ENCODE results near the gene RNPC3. TPM values are rescaled to one million over a fixed set of nuclear protein-coding genes. Genes with fewer than 3 reads are reported as not detected.

Gene RNPC3
- polyA plus RNA-seq, 2 of the 4 experiments (the other 2 are of a cell fraction), result 9.9 to 20.1 TPM

- 85% methylated on average over 6 of the region's 8 CpGs for WGBS (ENCODE audit: missing lambda C conversion rate)
- POLR2A ChIA-PET, result no interaction called here
- Histone ChIP-seq H3K9me3 (no peaks in the 10 kb centered on the region), H3K27ac (no peak overlapping the region), H3K4me1 (peaks cover 11% of the 10 kb centered on the region; the same call in 2 of the 3 replicates), H3K4me2 (no peak overlapping the region), H3K4me3 (no peak overlapping the region)
- FAIRE-seq (no peak), ATAC-seq (no peak), DNase-seq (ENCODE audit: low read depth in 1 of 2, low spot score in 1 of 2) (no peak)
- TF ChIP-seq MYC (IDR thresholded peaks at IDR 0.05; ENCODE audit: borderline replicate concordance, low read length) (no peak), PHF8 (IDR thresholded peaks at IDR 0.05; ENCODE audit: borderline replicate concordance, low read depth) (no peak), MAZ (IDR thresholded peaks at IDR 0.05; ENCODE audit: borderline replicate concordance, low read depth, low read length) (no peak)
- TF ChIP-seq, protein P1, sequence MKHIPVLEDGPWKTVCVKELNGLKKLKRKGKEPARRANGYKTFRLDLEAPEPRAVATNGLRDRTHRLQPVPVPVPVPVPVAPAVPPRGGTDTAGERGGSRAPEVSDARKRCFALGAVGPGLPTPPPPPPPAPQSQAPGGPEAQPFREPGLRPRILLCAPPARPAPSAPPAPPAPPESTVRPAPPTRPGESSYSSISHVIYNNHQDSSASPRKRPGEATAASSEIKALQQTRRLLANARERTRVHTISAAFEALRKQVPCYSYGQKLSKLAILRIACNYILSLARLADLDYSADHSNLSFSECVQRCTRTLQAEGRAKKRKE (CRISPR knock-in tag; IDR thresholded peaks at IDR 0.05; ENCODE audit: low read depth), result no peak
- CTCF ChIA-PET, result no interaction called here
Measured at GRCh38 chr1:103529746-103530145, 4.2 kb downstream of the RNPC3 start.

DNA sequence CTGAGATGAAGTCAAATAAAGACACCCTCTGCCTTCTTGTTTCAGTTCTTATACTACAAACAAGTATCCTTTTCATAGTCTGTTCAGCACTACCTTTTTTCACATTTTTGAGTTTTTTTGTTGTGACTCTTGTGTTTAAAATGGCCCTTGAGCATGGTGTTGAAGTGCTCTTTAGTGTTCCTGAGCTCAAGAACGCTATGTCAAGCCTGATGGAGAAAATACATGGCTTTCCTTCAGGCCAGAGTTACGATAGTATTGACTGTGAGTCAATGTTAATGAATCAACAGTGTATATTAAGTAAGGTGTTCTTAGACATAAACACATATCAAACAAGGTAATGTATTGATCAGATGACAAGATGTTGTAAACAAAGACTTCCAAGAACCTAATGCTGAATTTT lies 12.7 kb downstream of the RNPC3 start:
- H3K9me3 ChIP-seq, result no peaks in the 10 kb centered on the region
- DNase-seq (ENCODE audit: low read depth in 1 of 2, low spot score in 1 of 2), result no peak
- CTCF ChIA-PET, result no interaction called here
- ATAC-seq, result no peak
- TF ChIP-seq, protein P2, sequence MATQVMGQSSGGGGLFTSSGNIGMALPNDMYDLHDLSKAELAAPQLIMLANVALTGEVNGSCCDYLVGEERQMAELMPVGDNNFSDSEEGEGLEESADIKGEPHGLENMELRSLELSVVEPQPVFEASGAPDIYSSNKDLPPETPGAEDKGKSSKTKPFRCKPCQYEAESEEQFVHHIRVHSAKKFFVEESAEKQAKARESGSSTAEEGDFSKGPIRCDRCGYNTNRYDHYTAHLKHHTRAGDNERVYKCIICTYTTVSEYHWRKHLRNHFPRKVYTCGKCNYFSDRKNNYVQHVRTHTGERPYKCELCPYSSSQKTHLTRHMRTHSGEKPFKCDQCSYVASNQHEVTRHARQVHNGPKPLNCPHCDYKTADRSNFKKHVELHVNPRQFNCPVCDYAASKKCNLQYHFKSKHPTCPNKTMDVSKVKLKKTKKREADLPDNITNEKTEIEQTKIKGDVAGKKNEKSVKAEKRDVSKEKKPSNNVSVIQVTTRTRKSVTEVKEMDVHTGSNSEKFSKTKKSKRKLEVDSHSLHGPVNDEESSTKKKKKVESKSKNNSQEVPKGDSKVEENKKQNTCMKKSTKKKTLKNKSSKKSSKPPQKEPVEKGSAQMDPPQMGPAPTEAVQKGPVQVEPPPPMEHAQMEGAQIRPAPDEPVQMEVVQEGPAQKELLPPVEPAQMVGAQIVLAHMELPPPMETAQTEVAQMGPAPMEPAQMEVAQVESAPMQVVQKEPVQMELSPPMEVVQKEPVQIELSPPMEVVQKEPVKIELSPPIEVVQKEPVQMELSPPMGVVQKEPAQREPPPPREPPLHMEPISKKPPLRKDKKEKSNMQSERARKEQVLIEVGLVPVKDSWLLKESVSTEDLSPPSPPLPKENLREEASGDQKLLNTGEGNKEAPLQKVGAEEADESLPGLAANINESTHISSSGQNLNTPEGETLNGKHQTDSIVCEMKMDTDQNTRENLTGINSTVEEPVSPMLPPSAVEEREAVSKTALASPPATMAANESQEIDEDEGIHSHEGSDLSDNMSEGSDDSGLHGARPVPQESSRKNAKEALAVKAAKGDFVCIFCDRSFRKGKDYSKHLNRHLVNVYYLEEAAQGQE (IDR thresholded peaks at IDR 0.05), result no peak
- no peak for TF ChIP-seq RNF2 (IDR thresholded peaks at IDR 0.05; ENCODE audit: borderline replicate concordance, low read depth)
- TF ChIP-seq FOXS1 (CRISPR knock-in tag; IDR thresholded peaks at IDR 0.05), result no peak
- no peak for TF ChIP-seq FOSB (CRISPR knock-in tag; IDR thresholded peaks at IDR 0.05)
- no peak for TF ChIP-seq FOSL2 (IDR thresholded peaks at IDR 0.05)
- no peak for TF ChIP-seq FOSL2 (CRISPR knock-in tag; IDR thresholded peaks at IDR 0.05)
- TF ChIP-seq MYC (IDR thresholded peaks at IDR 0.05; ENCODE audit: borderline replicate concordance, low read length), result no peak
- no peak for TF ChIP-seq EHMT2 (IDR thresholded peaks at IDR 0.05; ENCODE audit: low read depth)
- no peak for TF ChIP-seq ZSCAN20 (CRISPR knock-in tag; IDR thresholded peaks at IDR 0.05)
- TF ChIP-seq CHD4 (IDR thresholded peaks at IDR 0.05; ENCODE audit: borderline replicate concordance), result no peak
- no peak for TF ChIP-seq HOXA7 (CRISPR knock-in tag; IDR thresholded peaks at IDR 0.05)
- TF ChIP-seq TFCP2L1 (CRISPR knock-in tag; IDR thresholded peaks at IDR 0.05), result no peak
- no peak for TF ChIP-seq EHF (CRISPR knock-in tag; IDR thresholded peaks at IDR 0.05)
- TF ChIP-seq CEBPB (IDR thresholded peaks at IDR 0.05), result no peak
- TF ChIP-seq, protein P3, sequence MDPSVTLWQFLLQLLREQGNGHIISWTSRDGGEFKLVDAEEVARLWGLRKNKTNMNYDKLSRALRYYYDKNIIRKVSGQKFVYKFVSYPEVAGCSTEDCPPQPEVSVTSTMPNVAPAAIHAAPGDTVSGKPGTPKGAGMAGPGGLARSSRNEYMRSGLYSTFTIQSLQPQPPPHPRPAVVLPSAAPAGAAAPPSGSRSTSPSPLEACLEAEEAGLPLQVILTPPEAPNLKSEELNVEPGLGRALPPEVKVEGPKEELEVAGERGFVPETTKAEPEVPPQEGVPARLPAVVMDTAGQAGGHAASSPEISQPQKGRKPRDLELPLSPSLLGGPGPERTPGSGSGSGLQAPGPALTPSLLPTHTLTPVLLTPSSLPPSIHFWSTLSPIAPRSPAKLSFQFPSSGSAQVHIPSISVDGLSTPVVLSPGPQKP (IDR thresholded peaks at IDR 0.05; ENCODE audit: low read depth, low read length), result no peak
- TF ChIP-seq SREBF2 (IDR thresholded peaks at IDR 0.05), result no peak
- no peak for TF ChIP-seq HDAC2 (IDR thresholded peaks at IDR 0.05)
- TF ChIP-seq ZFP36 (IDR thresholded peaks at IDR 0.05; ENCODE audit: borderline replicate concordance, partially characterized antibody), result no peak
- TF ChIP-seq HES2 (IDR thresholded peaks at IDR 0.05), result no peak
- no peak for TF ChIP-seq NFE2L2 (conservative IDR thresholded peaks at IDR 0.05; ENCODE audit: low read length)
- no peak overlapping the region for H3K27ac ChIP-seq
- H3K4me1 ChIP-seq, result no peaks in the 10 kb centered on the region
- no peak overlapping the region for H3K4me2 ChIP-seq
- WGBS (ENCODE audit: missing lambda C conversion rate), result 100% methylated on average over 2 of the region's 2 CpGs
- H3K4me3 ChIP-seq, result no peak overlapping the region
- POLR2A ChIA-PET, result no interaction called here
- FAIRE-seq, result no peak
